H1 (cell line): ENCODE measurements around the gene ABCD4. TPM values are rescaled to one million over a fixed set of nuclear protein-coding genes. Genes with fewer than 3 reads are reported as not detected.

Source experiments
- CTCF ChIA-PET: fragments of 300-600 bp; sonication (Branson Sonifier 250); formaldehyde crosslinking; loops from one replicate; lab custom pipeline; 2021; ENCODE audit not compliant: partially characterized antibody; lab: Charles Lee
- POLR2A ChIA-PET: fragments of 300-600 bp; sonication (Branson Sonifier 250); formaldehyde crosslinking; loops from one replicate; lab custom pipeline; 2021; ENCODE audit warnings: inconsistent platforms; ENCODE audit not compliant: partially characterized antibody; lab: Charles Lee
- DNase-seq, 2 experiments: peaks; one replicate each; pipeline versions ENCODE4 v3.0.0 to v3.0.0-alpha.2; 2010 to 2022; ENCODE audit warnings: low spot score in 2 of 2, low read depth in 1 of 2, mixed read lengths in 1 of 2
- FAIRE-seq: peaks from 2 replicates; lab custom pipeline; 2011; peaks lifted over from hg19 to GRCh38; lab: Jason Lieb, UNC
- H2AFZ ChIP-seq: 2 replicates; pipeline ENCODE4 v1.8.1; 2012; ENCODE audit warnings: low read length, inconsistent platforms
- H2AK5ac ChIP-seq: 2 replicates; pipeline ENCODE4 v1.6.1; 2013; ENCODE audit warnings: low read depth, low read length
- H2BK120ac ChIP-seq: replicated peaks from 2 replicates; pipeline ENCODE3; 2013; ENCODE audit warnings: low read depth, low read length, inconsistent platforms
- H2BK12ac ChIP-seq: 2 replicates; pipeline ENCODE4 v1.6.1; 2013; ENCODE audit warnings: low read depth, low read length
- H2BK15ac ChIP-seq: 2 replicates; pipeline ENCODE4 v1.6.1; 2013; ENCODE audit warnings: low read length
- H2BK20ac ChIP-seq: 2 replicates; pipeline ENCODE4 v1.6.1; 2013; ENCODE audit warnings: low read length
- H2BK5ac ChIP-seq: 2 replicates; pipeline ENCODE4 v1.6.1; 2013; ENCODE audit warnings: low read depth, low read length
- H3K14ac ChIP-seq: 2 replicates; pipeline ENCODE4 v1.6.1; 2013; ENCODE audit warnings: inconsistent platforms; ENCODE audit not compliant: insufficient read length
- H3K18ac ChIP-seq: 2 replicates; pipeline ENCODE4 v1.6.1; 2013; ENCODE audit warnings: low read length; ENCODE audit errors: extremely low read depth
- H3K23ac ChIP-seq: 2 replicates; pipeline ENCODE4 v1.6.1; 2013; ENCODE audit warnings: inconsistent platforms; ENCODE audit not compliant: insufficient read length
- H3K23me2 ChIP-seq: 2 replicates; pipeline ENCODE4 v1.6.1; 2013; ENCODE audit warnings: low read depth, low read length
- H3K27ac ChIP-seq: 2 replicates; pipeline ENCODE4 v1.6.1; 2011; ENCODE audit warnings: low read depth, low read length, inconsistent platforms
- H3K27me3 ChIP-seq, 4 experiments: replicated peaks in 1 of 4; 1 replicate in 1 of 4; 2 replicates in 3 of 4; pipeline versions ENCODE4 v1.6.1 to v1.8.1; 2011 to 2013; ENCODE audit warnings: low read length in 3 of 4, mild to moderate bottlenecking in 3 of 4, inconsistent platforms in 2 of 4, mixed read lengths in 2 of 4, moderate library complexity in 1 of 4; ENCODE audit not compliant: control insufficient read depth in 3 of 4, insufficient read depth in 3 of 4; ENCODE audit errors: extremely low read depth in 1 of 4
- H3K36me3 ChIP-seq, 4 experiments: 2 replicates each; pipeline versions ENCODE4 v1.6.1 to v1.8.1; 2011 to 2013; ENCODE audit warnings: mild to moderate bottlenecking in 4 of 4, low read length in 3 of 4, moderate library complexity in 2 of 4, control low read depth in 1 of 4, inconsistent platforms in 1 of 4; ENCODE audit not compliant: insufficient read depth in 4 of 4, control insufficient read depth in 2 of 4
- H3K4ac ChIP-seq: replicated peaks from 2 replicates; pipeline ENCODE3; 2013; ENCODE audit warnings: low read length, low read depth, mixed read lengths, inconsistent platforms; ENCODE audit not compliant: insufficient read length
- H3K4me1 ChIP-seq, 4 experiments: replicated peaks in 1 of 4; 1 replicate in 1 of 4; 2 replicates in 3 of 4; pipeline versions ENCODE4 v1.6.1 to v1.8.1; 2011 to 2013; ENCODE audit warnings: low read length in 3 of 4, inconsistent platforms in 2 of 4, mixed read lengths in 1 of 4; ENCODE audit not compliant: insufficient read depth in 4 of 4, control insufficient read depth in 3 of 4
- H3K4me2 ChIP-seq, 2 experiments: 2 replicates each; pipeline versions ENCODE4 v1.6.1 to v1.8.1; 2011 to 2013; ENCODE audit warnings: low read depth in 2 of 2, low read length in 2 of 2, control low read depth in 1 of 2, inconsistent platforms in 1 of 2, mild to moderate bottlenecking in 1 of 2; ENCODE audit not compliant: insufficient read depth in 1 of 2
- H3K4me3 ChIP-seq, 4 experiments: fragments of 200-600, 300-600 bp in 1 of 4; sonication (generic), shearing (Covaris generic), sonication (Bioruptor Twin) in 1 of 4; 2 replicates each; pipeline versions ENCODE4 v1.5.1 to v1.8.1; 2011 to 2016; ENCODE audit warnings: low read length in 4 of 4, low read depth in 3 of 4, control low read depth in 2 of 4, inconsistent platforms in 2 of 4, mild to moderate bottlenecking in 2 of 4, mixed read lengths in 1 of 4, moderate library complexity in 1 of 4; ENCODE audit not compliant: insufficient read depth in 2 of 4; ENCODE audit errors: extremely low read depth in 1 of 4
- H3K56ac ChIP-seq: replicated peaks from 2 replicates; pipeline ENCODE3; 2013; ENCODE audit warnings: low read depth, mild to moderate bottlenecking, mixed read lengths, low read length, inconsistent platforms; ENCODE audit not compliant: insufficient read length
- H3K79me1 ChIP-seq: 2 replicates; pipeline ENCODE4 v1.6.1; 2013; ENCODE audit warnings: low read depth, low read length, control low read depth
- H3K79me2 ChIP-seq, 2 experiments: 2 replicates each; pipeline versions ENCODE4 v1.6.1 to v1.8.1; 2012 to 2013; ENCODE audit warnings: low read length in 2 of 2, mild to moderate bottlenecking in 2 of 2, inconsistent platforms in 1 of 2; ENCODE audit not compliant: insufficient read depth in 2 of 2, control insufficient read depth in 1 of 2
- H3K9ac ChIP-seq, 4 experiments: replicated peaks in 1 of 4; 1 replicate in 1 of 4; 2 replicates in 3 of 4; pipeline versions ENCODE4 v1.6.1 to v1.8.1; 2011 to 2013; ENCODE audit warnings: low read depth in 3 of 4, low read length in 3 of 4, control low read depth in 2 of 4, mild to moderate bottlenecking in 2 of 4, moderate library complexity in 2 of 4, inconsistent platforms in 1 of 4; ENCODE audit errors: extremely low read depth in 1 of 4
- H3K9me3 ChIP-seq, 2 experiments: 2 replicates each; pipeline versions ENCODE4 v1.6.1 to v1.8.1; 2012 to 2013; ENCODE audit warnings: mild to moderate bottlenecking in 2 of 2, moderate library complexity in 2 of 2, control low read depth in 1 of 2, inconsistent platforms in 1 of 2, low read depth in 1 of 2, low read length in 1 of 2, mixed read lengths in 1 of 2; ENCODE audit not compliant: insufficient read depth in 2 of 2
- H4K20me1 ChIP-seq, 2 experiments: replicated peaks in 1 of 2; 2 replicates each; pipeline versions ENCODE3 to v1.8.1; 2011 to 2013; ENCODE audit warnings: inconsistent platforms in 2 of 2, low read length in 2 of 2, mild to moderate bottlenecking in 1 of 2; ENCODE audit not compliant: insufficient read depth in 2 of 2, control insufficient read depth in 1 of 2
- H4K5ac ChIP-seq: 2 replicates; pipeline ENCODE4 v1.6.1; 2013; ENCODE audit warnings: low read length, low read depth, mixed read lengths, inconsistent platforms; ENCODE audit not compliant: insufficient read length
- H4K8ac ChIP-seq: 2 replicates; pipeline ENCODE4 v1.8.0; 2013; ENCODE audit warnings: mild to moderate bottlenecking, moderate library complexity, low read length, inconsistent platforms; ENCODE audit not compliant: insufficient read depth; ENCODE audit errors: extremely low read depth
- H4K91ac ChIP-seq: replicated peaks from 2 replicates; pipeline ENCODE3; 2013; ENCODE audit warnings: low read length, mixed read lengths, inconsistent platforms; ENCODE audit not compliant: insufficient read length
- ASH2L ChIP-seq: fragments of 200-600, 300-600 bp; sonication (generic); IDR thresholded peaks from one replicate; pipeline ENCODE4 v1.7.1; 2017; ENCODE audit warnings: low read length
- CBX5 ChIP-seq: fragments of 300-800, 300-1000 bp; sonication (generic); IDR thresholded peaks from 2 replicates; pipeline ENCODE4 v1.7.1; 2016; ENCODE audit warnings: antibody characterized with exemption, low read length, low read depth
- EP300 ChIP-seq, 2 experiments: IDR thresholded peaks; 1 replicate in 1 of 2; 2 replicates in 1 of 2; pipeline ENCODE4 v1.6.1; 2011 to 2012; ENCODE audit warnings: low read depth in 2 of 2, low read length in 2 of 2, mild to moderate bottlenecking in 2 of 2, borderline replicate concordance in 1 of 2, inconsistent platforms in 1 of 2, moderate library complexity in 1 of 2
- EZH2 ChIP-seq: fragments of 200-600 bp; sonication (generic); IDR thresholded peaks from 2 replicates; pipeline ENCODE4 v1.7.1; 2012; ENCODE audit warnings: low read depth, mild to moderate bottlenecking, moderate library complexity, low read length, inconsistent platforms; ENCODE audit not compliant: severe bottlenecking
- KDM1A ChIP-seq: fragments of 200-600, 300-600 bp; sonication (generic); IDR thresholded peaks from 2 replicates; pipeline ENCODE4 v1.7.1; 2016; ENCODE audit warnings: mild to moderate bottlenecking, low read length, borderline replicate concordance
- SP2 ChIP-seq: IDR thresholded peaks from 2 replicates; pipeline ENCODE4 v1.6.1; 2012; ENCODE audit warnings: mild to moderate bottlenecking, low read length, inconsistent platforms
- SRF ChIP-seq: IDR thresholded peaks from 2 replicates; pipeline ENCODE4 v1.6.1; 2011; ENCODE audit warnings: mild to moderate bottlenecking, low read depth, low read length, moderate library complexity
- ZNF274 ChIP-seq: IDR thresholded peaks from 2 replicates; pipeline ENCODE4 v1.7.0; 2012; ENCODE audit warnings: low read length, borderline replicate concordance; ENCODE audit errors: extremely low read depth
- WGBS, 2 experiments: shearing (Covaris generic) in 1 of 2; methylation state at CpG; one replicate each; pipeline versions ENCODE4 v1.1.6 to v1.1.7; 2013 to 2015; ENCODE audit warnings: low lambda C conversion rate in 2 of 2, mixed read lengths in 2 of 2, inconsistent platforms in 1 of 2, low coverage in 1 of 2, missing lambda C conversion rate in 1 of 2; ENCODE audit not compliant: insufficient replicate concordance in 2 of 2, insufficient coverage in 1 of 2, insufficient read length in 1 of 2; ENCODE audit errors: extremely low coverage in 1 of 2, missing lambda C conversion rate in 1 of 2; 5-methylcytosine and 5-hydroxymethylcytosine counted together
- polyA plus RNA-seq, 7 experiments: library from polyadenylated mRNA; depleted of rRNA in 3 of 7; stranded (reverse) in 5 of 7; unstranded in 2 of 7; fragments of >200 nt in 5 of 7; fragments of 200-250 nt in 2 of 7; gene quantifications; 1 replicate in 5 of 7; 2 replicates in 1 of 7; 4 replicates in 1 of 7; pipeline versions ENCODE4 v1.2.1 to v1.2.3, GENCODE V29; 2011 to 2013; ENCODE audit warnings: missing spikeins in 2 of 7, mixed read lengths in 2 of 7
- total RNA-seq: library from RNA; stranded (reverse); fragmentation: NEBNext Ultra II Directional; extraction: Animal tissue kit (Norgen Biotek cat#: 25700); gene quantifications from 2 replicates; pipeline ENCODE4 v1.2.1, GENCODE V29; 2021

Gene ABCD4
- total and polyA plus RNA-seq, 2 of the 8 experiments (the other 6 are each of a cell fraction or from before 2014, with no cell fraction given) = 47.9 to 97.7 TPM

DNA sequence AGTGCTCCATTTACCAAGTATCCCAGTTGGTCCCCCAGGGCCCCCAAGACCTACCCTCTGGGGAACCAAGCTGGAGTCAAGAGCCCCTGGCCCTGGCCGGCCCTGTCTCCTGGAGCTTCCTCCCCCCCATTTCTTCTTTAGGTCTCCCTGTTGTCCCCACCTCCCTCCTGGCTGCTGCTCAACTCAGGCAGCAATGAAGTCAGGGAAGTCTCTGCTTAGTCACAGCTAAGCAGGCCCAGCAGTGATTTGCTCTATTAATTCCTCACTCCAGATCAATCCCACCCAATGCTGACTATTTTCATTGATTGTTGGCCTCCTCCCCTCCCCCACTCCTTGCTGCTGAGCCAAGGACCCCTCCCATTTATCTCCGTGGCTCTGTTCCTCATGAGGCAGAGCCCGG lies 35.1 kb downstream of the ABCD4 start:
- Histone ChIP-seq H3K9ac (no peak overlapping the region), H2AK5ac (no peak overlapping the region), H3K56ac (no peak overlapping the region), H4K20me1 (no peaks in the 10 kb centered on the region), H2AFZ (peak overlapping the region; percentile 74), H3K23ac (no peak overlapping the region), H3K4ac (no peak overlapping the region), H2BK20ac (no peak overlapping the region), H3K23me2 (no peaks in the 10 kb centered on the region), H2BK15ac (no peak overlapping the region), H3K27ac (no peak overlapping the region), H3K79me2 (no peaks in the 10 kb centered on the region), H3K4me1 (peaks cover 0 to 3% (median 1%) of the 10 kb centered on the region in 4 experiments; a peak in 2 of 7 replicates), H3K4me2 (no peak overlapping the region), H3K27me3 (no peaks in the 10 kb centered on the region; a peak in 1 of 7 replicates), H3K9me3 (no peaks in the 10 kb centered on the region), H2BK12ac (no peak overlapping the region), H3K18ac (no peak overlapping the region), H3K4me3 (no peak overlapping the region), H3K36me3 (no peaks in the 10 kb centered on the region), H2BK5ac (no peak overlapping the region), H4K8ac (no peak overlapping the region), H3K79me1 (no peaks in the 10 kb centered on the region), H2BK120ac (no peak overlapping the region), H4K91ac (no peak overlapping the region), H3K14ac (no peak overlapping the region), H4K5ac (no peak overlapping the region)
- TF ChIP-seq SP2 (no peak), ZNF274 (no peak), KDM1A (no peak), EP300 (IDR thresholded peaks at IDR 0.05; ENCODE audit: borderline replicate concordance in 1 of 2, low read depth in 2 of 2, low read length in 2 of 2) (no peak), CBX5 (no peak), SRF (no peak), EZH2 (no peak), ASH2L (no peak)
- no peak for FAIRE-seq
- ChIA-PET CTCF (interaction anchor here (1.1 to 5.5 kb wide), 8 partner anchors 9 to 58 kb away, joined by 3 to 36 read pairs (median 6); no protein-coding TSS in a partner anchor), POLR2A (interaction anchor here (1.3 to 6.9 kb wide), 2 partner anchors 9 to 14 kb away, joined by 3 to 40 read pairs; no protein-coding TSS in a partner anchor)
- no peak for DNase-seq
- 62% methylated on average over 3 of the region's 3 CpGs; no CpG with 5 or more reads in 1 of the 2 experiments for WGBS, 2 experiments
